WTC11 (cell line): Measurements from ENCODE around the gene SEMA3D.

Experiments
- FOXP1 ChIP-seq: sonication (generic); formaldehyde crosslinking; IDR thresholded peaks from 2 replicates; pipeline ENCODE4 v1.8.0; 2022; ENCODE audit warnings: missing genetic modification reagents, mild to moderate bottlenecking, moderate library complexity, borderline replicate concordance
- GABPB1 ChIP-seq: sonication (generic); formaldehyde crosslinking; IDR thresholded peaks from 2 replicates; pipeline ENCODE4 v1.8.1; 2023; ENCODE audit warnings: mild to moderate bottlenecking, missing genetic modification reagents
- KAT7 ChIP-seq: sonication (generic); formaldehyde crosslinking; IDR thresholded peaks from 2 replicates; pipeline ENCODE4 v1.8.1; 2023; ENCODE audit warnings: missing genetic modification reagents, mild to moderate bottlenecking, borderline replicate concordance
- MXD4 ChIP-seq: fragments of 250-450 bp; sonication (Bioruptor Pico); IDR thresholded peaks from 2 replicates; pipeline ENCODE4 v1.8.0; 2021; ENCODE audit warnings: mild to moderate bottlenecking, moderate library complexity, borderline replicate concordance
- NFYB ChIP-seq: sonication (generic); formaldehyde crosslinking; conservative IDR thresholded peaks from 2 replicates; pipeline ENCODE4 v1.8.0; 2022; ENCODE audit warnings: low read depth, missing genetic modification reagents
- TCF7 ChIP-seq: sonication (generic); formaldehyde crosslinking; IDR thresholded peaks from 2 replicates; pipeline ENCODE4 v1.8.0; 2022; ENCODE audit warnings: mild to moderate bottlenecking, low read depth, missing genetic modification reagents, moderate library complexity
- ZNF138 ChIP-seq: sonication (generic); formaldehyde crosslinking; conservative IDR thresholded peaks from 2 replicates; pipeline ENCODE4 v1.8.1; 2022; ENCODE audit warnings: mild to moderate bottlenecking, moderate library complexity, missing genetic modification reagents
- TF ChIP-seq, protein P1 (sequence below): fragments of 200-600 bp; IDR thresholded peaks from 2 replicates; pipeline ENCODE4 v1.8.0; 2022; ENCODE audit warnings: antibody characterized with exemption
- TF ChIP-seq, protein P2 (sequence below): fragments of 250-450 bp; sonication (Bioruptor Pico); IDR thresholded peaks from 2 replicates; pipeline ENCODE4 v1.9.0; 2021; ENCODE audit warnings: mild to moderate bottlenecking, borderline replicate concordance
- TF ChIP-seq, protein P3 (sequence below): sonication (generic); formaldehyde crosslinking; conservative IDR thresholded peaks from 2 replicates; pipeline ENCODE4 v1.8.1; 2022; ENCODE audit warnings: mild to moderate bottlenecking, missing genetic modification reagents
- TF ChIP-seq, protein P4 (sequence below): sonication (generic); formaldehyde crosslinking; IDR thresholded peaks from 2 replicates; pipeline ENCODE4 v1.8.1; 2023; ENCODE audit warnings: mild to moderate bottlenecking, moderate library complexity, missing genetic modification reagents
- TF ChIP-seq, protein P5 (sequence below): sonication (generic); formaldehyde crosslinking; IDR thresholded peaks from 2 replicates; pipeline ENCODE4 v1.8.1; 2022; ENCODE audit warnings: low read depth, missing genetic modification reagents, borderline replicate concordance

DNA sequence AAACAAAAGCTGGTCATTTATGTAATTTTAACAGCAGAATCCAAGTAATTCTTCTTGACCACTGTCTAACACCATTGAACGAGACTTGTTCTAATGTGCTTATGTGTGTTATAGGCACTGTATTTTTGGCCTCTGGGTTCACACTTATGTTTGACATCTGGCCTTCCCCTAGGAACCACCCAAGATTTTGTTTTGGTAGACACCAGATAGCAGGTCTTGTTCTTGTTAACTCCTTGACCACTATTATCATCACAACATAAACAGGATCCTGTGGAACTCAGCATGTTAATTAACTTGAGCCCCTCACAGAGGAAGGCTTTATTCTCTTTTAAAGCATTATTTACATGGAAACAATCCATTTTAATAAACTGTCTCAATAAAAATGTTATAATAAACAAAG lies 167.7 kb downstream of the SEMA3D start:
- TF ChIP-seq KAT7 (CRISPR knock-in tag) (no peak), TCF7 (CRISPR knock-in tag) (no peak), GABPB1 (CRISPR knock-in tag) (no peak), FOXP1 (CRISPR knock-in tag) (no peak), ZNF138 (CRISPR knock-in tag) (no peak), NFYB (no peak), MXD4 (no peak)
- TF ChIP-seq, protein P1, sequence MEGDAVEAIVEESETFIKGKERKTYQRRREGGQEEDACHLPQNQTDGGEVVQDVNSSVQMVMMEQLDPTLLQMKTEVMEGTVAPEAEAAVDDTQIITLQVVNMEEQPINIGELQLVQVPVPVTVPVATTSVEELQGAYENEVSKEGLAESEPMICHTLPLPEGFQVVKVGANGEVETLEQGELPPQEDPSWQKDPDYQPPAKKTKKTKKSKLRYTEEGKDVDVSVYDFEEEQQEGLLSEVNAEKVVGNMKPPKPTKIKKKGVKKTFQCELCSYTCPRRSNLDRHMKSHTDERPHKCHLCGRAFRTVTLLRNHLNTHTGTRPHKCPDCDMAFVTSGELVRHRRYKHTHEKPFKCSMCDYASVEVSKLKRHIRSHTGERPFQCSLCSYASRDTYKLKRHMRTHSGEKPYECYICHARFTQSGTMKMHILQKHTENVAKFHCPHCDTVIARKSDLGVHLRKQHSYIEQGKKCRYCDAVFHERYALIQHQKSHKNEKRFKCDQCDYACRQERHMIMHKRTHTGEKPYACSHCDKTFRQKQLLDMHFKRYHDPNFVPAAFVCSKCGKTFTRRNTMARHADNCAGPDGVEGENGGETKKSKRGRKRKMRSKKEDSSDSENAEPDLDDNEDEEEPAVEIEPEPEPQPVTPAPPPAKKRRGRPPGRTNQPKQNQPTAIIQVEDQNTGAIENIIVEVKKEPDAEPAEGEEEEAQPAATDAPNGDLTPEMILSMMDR = no peak
- TF ChIP-seq, protein P2, sequence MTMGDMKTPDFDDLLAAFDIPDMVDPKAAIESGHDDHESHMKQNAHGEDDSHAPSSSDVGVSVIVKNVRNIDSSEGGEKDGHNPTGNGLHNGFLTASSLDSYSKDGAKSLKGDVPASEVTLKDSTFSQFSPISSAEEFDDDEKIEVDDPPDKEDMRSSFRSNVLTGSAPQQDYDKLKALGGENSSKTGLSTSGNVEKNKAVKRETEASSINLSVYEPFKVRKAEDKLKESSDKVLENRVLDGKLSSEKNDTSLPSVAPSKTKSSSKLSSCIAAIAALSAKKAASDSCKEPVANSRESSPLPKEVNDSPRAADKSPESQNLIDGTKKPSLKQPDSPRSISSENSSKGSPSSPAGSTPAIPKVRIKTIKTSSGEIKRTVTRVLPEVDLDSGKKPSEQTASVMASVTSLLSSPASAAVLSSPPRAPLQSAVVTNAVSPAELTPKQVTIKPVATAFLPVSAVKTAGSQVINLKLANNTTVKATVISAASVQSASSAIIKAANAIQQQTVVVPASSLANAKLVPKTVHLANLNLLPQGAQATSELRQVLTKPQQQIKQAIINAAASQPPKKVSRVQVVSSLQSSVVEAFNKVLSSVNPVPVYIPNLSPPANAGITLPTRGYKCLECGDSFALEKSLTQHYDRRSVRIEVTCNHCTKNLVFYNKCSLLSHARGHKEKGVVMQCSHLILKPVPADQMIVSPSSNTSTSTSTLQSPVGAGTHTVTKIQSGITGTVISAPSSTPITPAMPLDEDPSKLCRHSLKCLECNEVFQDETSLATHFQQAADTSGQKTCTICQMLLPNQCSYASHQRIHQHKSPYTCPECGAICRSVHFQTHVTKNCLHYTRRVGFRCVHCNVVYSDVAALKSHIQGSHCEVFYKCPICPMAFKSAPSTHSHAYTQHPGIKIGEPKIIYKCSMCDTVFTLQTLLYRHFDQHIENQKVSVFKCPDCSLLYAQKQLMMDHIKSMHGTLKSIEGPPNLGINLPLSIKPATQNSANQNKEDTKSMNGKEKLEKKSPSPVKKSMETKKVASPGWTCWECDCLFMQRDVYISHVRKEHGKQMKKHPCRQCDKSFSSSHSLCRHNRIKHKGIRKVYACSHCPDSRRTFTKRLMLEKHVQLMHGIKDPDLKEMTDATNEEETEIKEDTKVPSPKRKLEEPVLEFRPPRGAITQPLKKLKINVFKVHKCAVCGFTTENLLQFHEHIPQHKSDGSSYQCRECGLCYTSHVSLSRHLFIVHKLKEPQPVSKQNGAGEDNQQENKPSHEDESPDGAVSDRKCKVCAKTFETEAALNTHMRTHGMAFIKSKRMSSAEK (CRISPR knock-in tag) = no peak
- TF ChIP-seq, protein P3, sequence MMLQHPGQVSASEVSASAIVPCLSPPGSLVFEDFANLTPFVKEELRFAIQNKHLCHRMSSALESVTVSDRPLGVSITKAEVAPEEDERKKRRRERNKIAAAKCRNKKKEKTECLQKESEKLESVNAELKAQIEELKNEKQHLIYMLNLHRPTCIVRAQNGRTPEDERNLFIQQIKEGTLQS (CRISPR knock-in tag) = no peak
- TF ChIP-seq, protein P4, sequence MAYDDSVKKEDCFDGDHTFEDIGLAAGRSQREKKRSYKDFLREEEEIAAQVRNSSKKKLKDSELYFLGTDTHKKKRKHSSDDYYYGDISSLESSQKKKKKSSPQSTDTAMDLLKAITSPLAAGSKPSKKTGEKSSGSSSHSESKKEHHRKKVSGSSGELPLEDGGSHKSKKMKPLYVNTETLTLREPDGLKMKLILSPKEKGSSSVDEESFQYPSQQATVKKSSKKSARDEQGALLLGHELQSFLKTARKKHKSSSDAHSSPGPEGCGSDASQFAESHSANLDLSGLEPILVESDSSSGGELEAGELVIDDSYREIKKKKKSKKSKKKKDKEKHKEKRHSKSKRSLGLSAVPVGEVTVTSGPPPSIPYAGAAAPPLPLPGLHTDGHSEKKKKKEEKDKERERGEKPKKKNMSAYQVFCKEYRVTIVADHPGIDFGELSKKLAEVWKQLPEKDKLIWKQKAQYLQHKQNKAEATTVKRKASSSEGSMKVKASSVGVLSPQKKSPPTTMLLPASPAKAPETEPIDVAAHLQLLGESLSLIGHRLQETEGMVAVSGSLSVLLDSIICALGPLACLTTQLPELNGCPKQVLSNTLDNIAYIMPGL (CRISPR knock-in tag) = no peak
- TF ChIP-seq, protein P5, sequence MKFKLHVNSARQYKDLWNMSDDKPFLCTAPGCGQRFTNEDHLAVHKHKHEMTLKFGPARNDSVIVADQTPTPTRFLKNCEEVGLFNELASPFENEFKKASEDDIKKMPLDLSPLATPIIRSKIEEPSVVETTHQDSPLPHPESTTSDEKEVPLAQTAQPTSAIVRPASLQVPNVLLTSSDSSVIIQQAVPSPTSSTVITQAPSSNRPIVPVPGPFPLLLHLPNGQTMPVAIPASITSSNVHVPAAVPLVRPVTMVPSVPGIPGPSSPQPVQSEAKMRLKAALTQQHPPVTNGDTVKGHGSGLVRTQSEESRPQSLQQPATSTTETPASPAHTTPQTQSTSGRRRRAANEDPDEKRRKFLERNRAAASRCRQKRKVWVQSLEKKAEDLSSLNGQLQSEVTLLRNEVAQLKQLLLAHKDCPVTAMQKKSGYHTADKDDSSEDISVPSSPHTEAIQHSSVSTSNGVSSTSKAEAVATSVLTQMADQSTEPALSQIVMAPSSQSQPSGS = no peak
